PC-9 (cell line): ENCODE data around the gene KCNT2. TPM values are rescaled to one million over a fixed set of nuclear protein-coding genes. Genes with fewer than 3 reads are reported as not detected.

Experiments
- BruUV-seq: library from RNA; stranded (reverse); fragments of 400-500 nt; replicated peaks from 2 replicates; lab custom pipeline; 2021; lab: Mats Ljungman, UMichigan
- CTCF ChIA-PET: fragments of 300-600 bp; sonication (Branson Sonifier 250); formaldehyde crosslinking; loops from one replicate; lab custom pipeline; 2022; ENCODE audit warnings: antibody characterized with exemption; lab: Charles Lee
- POLR2A ChIA-PET: fragments of 300-600 bp; sonication (Branson Sonifier 250); formaldehyde crosslinking; loops from one replicate; lab custom pipeline; 2022; ENCODE audit warnings: antibody characterized with exemption; ENCODE audit not compliant: unreplicated experiment; lab: Charles Lee
- DNase-seq, 2 experiments: peaks; one replicate each; pipeline versions ENCODE4 v3.0.0 to v3.0.0-alpha.2; 2015 to 2022; ENCODE audit warnings: mixed read lengths in 1 of 2
- H2AFZ ChIP-seq: fragments of 200-600 bp; sonication (generic); 2 replicates; pipeline ENCODE4 v1.8.1; 2017; ENCODE audit warnings: antibody characterized with exemption
- H3F3A ChIP-seq: fragments of 200-600 bp; sonication (generic); 2 replicates; pipeline ENCODE4 v1.8.1; 2017; ENCODE audit warnings: antibody characterized with exemption, mild to moderate bottlenecking, low read depth; ENCODE audit not compliant: insufficient read depth
- H3K27ac ChIP-seq: fragments of 200-600 bp; sonication (generic); 2 replicates; pipeline ENCODE4 v1.6.1; 2016; ENCODE audit warnings: mixed run types
- H3K27me3 ChIP-seq: fragments of 200-600 bp; sonication (generic); 2 replicates; pipeline ENCODE4 v1.6.1; 2016; ENCODE audit warnings: low read depth, mixed run types; ENCODE audit not compliant: insufficient read depth
- H3K36me3 ChIP-seq: fragments of 200-600 bp; sonication (generic); 2 replicates; pipeline ENCODE4 v1.6.1; 2016; ENCODE audit warnings: low read depth, mixed run types
- H3K4me1 ChIP-seq: fragments of 200-600 bp; sonication (generic); replicated peaks from 2 replicates; pipeline ENCODE4 v1.6.1; 2016; ENCODE audit warnings: mixed run types; ENCODE audit not compliant: insufficient read depth
- H3K4me2 ChIP-seq: fragments of 200-600 bp; sonication (generic); 2 replicates; pipeline ENCODE4 v1.6.1; 2017; ENCODE audit warnings: mixed run types
- H3K4me3 ChIP-seq: fragments of 200-600 bp; sonication (generic); 2 replicates; pipeline ENCODE4 v1.6.1; 2016; ENCODE audit warnings: mixed run types
- H3K79me2 ChIP-seq: fragments of 200-600 bp; sonication (generic); 2 replicates; pipeline ENCODE4 v1.6.1; 2017; ENCODE audit warnings: low read depth, mixed run types
- H3K9me2 ChIP-seq: fragments of 200-600 bp; sonication (generic); 2 replicates; pipeline ENCODE4 v1.8.1; 2017; ENCODE audit warnings: mild to moderate bottlenecking; ENCODE audit not compliant: insufficient read depth
- H3K9me3 ChIP-seq: fragments of 200-600 bp; sonication (generic); 2 replicates; pipeline ENCODE4 v1.8.1; 2016; ENCODE audit warnings: low read depth; ENCODE audit not compliant: insufficient read depth
- H4K20me1 ChIP-seq: fragments of 200-600 bp; sonication (generic); 2 replicates; pipeline ENCODE4 v1.8.1; 2017; ENCODE audit not compliant: insufficient read depth
- CTCF ChIP-seq: fragments of 200-600 bp; sonication (generic); conservative IDR thresholded peaks from 2 replicates; pipeline ENCODE4 v1.6.1; 2017; ENCODE audit warnings: mixed run types, antibody characterized with exemption, mild to moderate bottlenecking, moderate library complexity
- EZH2 ChIP-seq: fragments of 200-600 bp; sonication (generic); IDR thresholded peaks from 2 replicates; pipeline ENCODE4 v1.8.0; 2017; ENCODE audit warnings: antibody characterized with exemption, low read depth
- intact Hi-C: fragments of 100-400 bp; cut with micrococcal nuclease; formaldehyde crosslinking; loops from one replicate; pipeline ENCODE4 v1.10.0; 2022; ENCODE audit not compliant: unreplicated experiment
- total RNA-seq: library from RNA; stranded (reverse); gene quantifications from 2 replicates; pipeline ENCODE4 v1.2.3, GENCODE V29; 2021

KCNT2 gene
- total RNA-seq, 1 experiment from 2014 or later: 0.90 TPM

DNA sequence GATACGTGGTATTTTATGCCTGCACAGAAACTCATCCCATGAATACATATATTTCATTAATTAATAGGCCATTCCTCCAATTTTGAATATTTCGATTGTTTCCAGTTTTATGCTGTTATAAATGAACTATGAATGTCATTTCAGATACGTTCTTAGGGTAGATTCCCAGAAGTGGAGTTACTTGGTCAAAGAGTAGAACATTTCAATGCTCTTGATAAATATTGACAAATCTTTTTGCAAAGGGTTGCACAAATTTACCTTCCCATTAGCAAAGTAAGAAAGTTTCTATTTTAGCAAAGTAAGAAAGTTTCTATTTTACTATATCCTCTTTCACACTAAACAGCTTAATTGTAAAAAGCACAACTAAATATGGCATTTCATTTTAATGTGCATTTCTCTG lies 48.9 kb downstream of the KCNT2 start:
- H3K36me3 ChIP-seq: no peaks in the 10 kb centered on the region
- no peaks in the 10 kb centered on the region for H3F3A ChIP-seq
- H3K9me2 ChIP-seq: no peaks in the 10 kb centered on the region
- BruUV-seq: no TSS peak
- no peaks in the 10 kb centered on the region for H4K20me1 ChIP-seq
- peaks cover 6% of the 10 kb centered on the region; the same call in 1 of the 2 replicates for H3K9me3 ChIP-seq
- H3K4me2 ChIP-seq: no peak overlapping the region
- H3K27me3 ChIP-seq: no peaks in the 10 kb centered on the region
- H3K27ac ChIP-seq: no peak overlapping the region
- intact Hi-C loops: no loop called here
- DNase-seq: no peak
- TF ChIP-seq CTCF (no peak), EZH2 (no peak)
- CTCF ChIA-PET: no interaction called here
- H3K4me1 ChIP-seq: peaks cover 12% of the 10 kb centered on the region; the same call in 1 of the 2 replicates
- POLR2A ChIA-PET: no interaction called here
- no peak overlapping the region for H2AFZ ChIP-seq
- H3K4me3 ChIP-seq: no peak overlapping the region
- no peaks in the 10 kb centered on the region for H3K79me2 ChIP-seq

DNA sequence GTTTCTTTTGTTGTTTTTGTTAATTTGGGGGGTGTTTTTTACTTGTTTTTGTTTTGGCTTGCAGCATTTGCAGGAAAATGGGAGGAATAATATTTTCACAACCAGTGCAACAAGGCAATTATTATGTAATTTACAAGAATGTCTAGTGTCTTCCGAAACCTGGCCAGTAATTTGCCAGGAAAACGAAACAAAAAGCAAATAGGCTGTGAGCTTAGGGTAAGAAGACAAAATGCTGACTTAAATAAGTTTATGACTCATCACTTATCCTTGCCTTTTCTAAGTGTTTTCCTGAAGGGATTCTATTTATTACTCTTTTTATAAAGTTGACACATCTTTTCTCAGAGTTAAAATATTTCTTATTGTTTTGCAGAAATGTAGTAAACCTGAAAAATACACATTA lies 49.8 kb downstream of the KCNT2 start:
- intact Hi-C loops: no loop called here
- POLR2A ChIA-PET: no interaction called here
- Histone ChIP-seq H3K4me1 (peaks cover 12% of the 10 kb centered on the region; the same call in 1 of the 2 replicates), H2AFZ (0 out of 2 replicates have a peak overlapping the region, but pooled peaks have one; percentile 50), H3K79me2 (no peaks in the 10 kb centered on the region), H3K36me3 (no peaks in the 10 kb centered on the region), H3K9me2 (no peaks in the 10 kb centered on the region), H3K4me3 (0 out of 2 replicates have a peak overlapping the region, but pooled peaks have one; percentile 29), H4K20me1 (no peaks in the 10 kb centered on the region), H3K27me3 (no peaks in the 10 kb centered on the region), H3F3A (no peaks in the 10 kb centered on the region), H3K4me2 (peak overlapping the region; percentile 65), H3K27ac (no peak overlapping the region), H3K9me3 (peaks cover 6% of the 10 kb centered on the region; the same call in 1 of the 2 replicates)
- TF ChIP-seq CTCF (no peak), EZH2 (no peak)
- CTCF ChIA-PET: no interaction called here
- BruUV-seq: no TSS peak
- peak; percentile 12 to 40 for DNase-seq

DNA sequence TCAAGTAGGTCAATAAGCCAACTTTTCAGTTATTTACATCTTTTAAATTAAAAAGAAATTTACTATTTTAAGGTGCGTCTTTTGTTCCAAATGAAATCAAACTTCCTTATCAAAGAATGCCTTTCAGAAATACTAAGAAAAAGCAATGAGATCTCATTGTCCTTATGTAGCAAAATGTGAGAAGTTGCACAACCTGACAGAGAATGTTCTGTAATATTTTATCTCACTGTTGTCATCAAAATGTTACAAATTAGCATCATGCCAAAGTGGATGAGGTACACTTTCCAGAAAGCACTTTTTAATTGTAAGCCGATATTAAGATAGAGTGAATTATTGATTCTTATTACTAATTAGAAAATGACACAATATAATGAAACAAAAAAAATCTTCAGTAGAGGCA lies 50.4 kb downstream of the KCNT2 start:
- POLR2A ChIA-PET: no interaction called here
- Histone ChIP-seq H2AFZ (no peak overlapping the region), H3F3A (no peaks in the 10 kb centered on the region), H3K36me3 (no peaks in the 10 kb centered on the region), H4K20me1 (no peaks in the 10 kb centered on the region), H3K79me2 (no peaks in the 10 kb centered on the region), H3K4me3 (0 out of 2 replicates have a peak overlapping the region, but pooled peaks have one; percentile 29), H3K27me3 (no peaks in the 10 kb centered on the region), H3K27ac (no peak overlapping the region), H3K9me2 (no peaks in the 10 kb centered on the region), H3K4me1 (peaks cover 12% of the 10 kb centered on the region; the same call in 1 of the 2 replicates), H3K9me3 (peaks cover 6% of the 10 kb centered on the region; the same call in 1 of the 2 replicates), H3K4me2 (peak overlapping the region; percentile 65)
- no peak for TF ChIP-seq EZH2
- TF ChIP-seq CTCF: no peak
- CTCF ChIA-PET: no interaction called here
- no peak for DNase-seq
- no TSS peak for BruUV-seq
- intact Hi-C loops: no loop called here
